HCT116 (cell line): ENCODE data around the gene CIB4. TPM values are rescaled to one million over a fixed set of nuclear protein-coding genes. Genes with fewer than 3 reads are reported as not detected.

Source experiments
- ATAC-seq: fragments of 200-7000 bp; cut with Tn5 transposase; 2 replicates; pipeline ENCODE4 v1.9.1; 2020; ENCODE audit warnings: mild to moderate bottlenecking, moderate library complexity
- BruUV-seq: library from RNA; stranded (reverse); fragments of 400-500 nt; replicated peaks from 2 replicates; lab custom pipeline; 2021; lab: Mats Ljungman, UMichigan
- CTCF ChIA-PET: fragments of 300-600 bp; sonication (Branson Sonifier 250); formaldehyde crosslinking; loops from one replicate; lab custom pipeline; 2021; ENCODE audit warnings: antibody characterized with exemption; lab: Charles Lee
- POLR2A ChIA-PET: fragments of 300-600, 350-600 bp; sonication (Branson Sonifier 250); formaldehyde crosslinking; loops from one replicate; lab custom pipeline; 2021; ENCODE audit warnings: antibody characterized with exemption; lab: Charles Lee
- RAD21 ChIA-PET, 2 experiments: fragments of 300-600 bp; sonication (Branson Sonifier 250); formaldehyde crosslinking; loops; one replicate each; lab custom pipeline; 2023; ENCODE audit warnings: low total read pairs in 2 of 2; ENCODE audit not compliant: uncharacterized antibody in 2 of 2, unreplicated experiment in 2 of 2, low non-redundant PET in 1 of 2; lab: Charles Lee
- DNase-seq: peaks from one replicate; pipeline ENCODE4 v3.0.0-alpha.2; 2010; ENCODE audit warnings: low read depth, low spot score
- H2AFZ ChIP-seq: fragments of 200-600 bp; shearing (Covaris generic), sonication (generic); 2 replicates; pipeline ENCODE4 v1.6.1; 2017; ENCODE audit warnings: low read depth, mixed run types, mixed read lengths, antibody characterized with exemption, low read length; ENCODE audit not compliant: poor library complexity, severe bottlenecking
- H3K27ac ChIP-seq: 2 replicates; pipeline ENCODE4 v1.5.1; 2012; ENCODE audit warnings: low read depth, low read length
- H3K27me3 ChIP-seq: fragments of 200-600 bp; sonication (generic); 2 replicates; pipeline ENCODE4 v1.6.1; 2016; ENCODE audit warnings: mixed run types, low read length, mixed read lengths; ENCODE audit not compliant: insufficient read depth
- H3K36me3 ChIP-seq, 2 experiments: fragments of 200-500 bp in 1 of 2; fragments of 200-600 bp in 1 of 2; sonication (Bioruptor generic) in 1 of 2; sonication (generic) in 1 of 2; 2 replicates each; pipeline versions ENCODE4 v1.5.1 to v1.6.1; 2014 to 2016; ENCODE audit warnings: low read length in 2 of 2, inconsistent platforms in 1 of 2, mixed read lengths in 1 of 2, mixed run types in 1 of 2; ENCODE audit not compliant: insufficient read depth in 2 of 2, control insufficient read depth in 1 of 2
- H3K4me1 ChIP-seq, 2 experiments: fragments of 200-600 bp in 1 of 2; sonication (generic) in 1 of 2; 2 replicates each; pipeline versions ENCODE4 v1.5.1 to v1.6.1; 2012 to 2017; ENCODE audit warnings: low read length in 2 of 2, inconsistent platforms in 1 of 2, mild to moderate bottlenecking in 1 of 2, mixed read lengths in 1 of 2, mixed run types in 1 of 2, moderate library complexity in 1 of 2; ENCODE audit not compliant: insufficient read depth in 2 of 2, control insufficient read depth in 1 of 2
- H3K4me2 ChIP-seq: fragments of 200-600 bp; sonication (generic); 2 replicates; pipeline ENCODE4 v1.6.1; 2017; ENCODE audit warnings: mixed run types, low read length, mixed read lengths
- H3K4me3 ChIP-seq, 2 experiments: fragments of 200-600 bp in 1 of 2; sonication (generic) in 1 of 2; replicated peaks in 1 of 2; 2 replicates each; pipeline ENCODE4 v1.5.1; 2011 to 2016; ENCODE audit warnings: low read length in 2 of 2, control low read depth in 1 of 2, low read depth in 1 of 2, mild to moderate bottlenecking in 1 of 2, mixed read lengths in 1 of 2, mixed run types in 1 of 2
- H3K79me2 ChIP-seq: fragments of 200-600 bp; sonication (generic); 2 replicates; pipeline ENCODE4 v1.6.1; 2017; ENCODE audit warnings: mild to moderate bottlenecking, mixed run types, low read length, moderate library complexity, mixed read lengths; ENCODE audit not compliant: insufficient read depth
- H3K9ac ChIP-seq: fragments of 200-600 bp; sonication (generic); 2 replicates; pipeline ENCODE4 v1.6.1; 2016; ENCODE audit warnings: low read length, mixed read lengths
- H3K9me2 ChIP-seq: fragments of 200-600 bp; sonication (generic), shearing (Covaris generic); 2 replicates; pipeline ENCODE4 v1.6.1; 2017; ENCODE audit warnings: mixed run types, mild to moderate bottlenecking, moderate library complexity; ENCODE audit not compliant: insufficient read depth
- H3K9me3 ChIP-seq, 2 experiments: fragments of 200-500 bp in 1 of 2; fragments of 200-600 bp in 1 of 2; sonication (Bioruptor generic) in 1 of 2; sonication (generic) in 1 of 2; 2 replicates each; pipeline ENCODE4 v1.6.1; 2014 to 2017; ENCODE audit warnings: low read length in 2 of 2, mixed read lengths in 2 of 2, inconsistent platforms in 1 of 2, low read depth in 1 of 2, mild to moderate bottlenecking in 1 of 2, mixed run types in 1 of 2, moderate library complexity in 1 of 2; ENCODE audit not compliant: control insufficient read depth in 1 of 2, insufficient read depth in 1 of 2
- H4K20me1 ChIP-seq: fragments of 200-600 bp; sonication (generic), shearing (Covaris generic); 2 replicates; pipeline ENCODE4 v1.6.1; 2017; ENCODE audit warnings: mixed run types, mild to moderate bottlenecking, moderate library complexity; ENCODE audit not compliant: insufficient read depth
- CBX3 ChIP-seq: IDR thresholded peaks from 2 replicates; pipeline ENCODE4 v1.6.1; 2012; ENCODE audit warnings: low read depth
- ELF1 ChIP-seq: IDR thresholded peaks from 2 replicates; pipeline ENCODE4 v1.6.1; 2012; ENCODE audit warnings: low read depth, borderline replicate concordance
- EZH2 ChIP-seq: fragments of 200-600 bp; sonication (generic); IDR thresholded peaks from 2 replicates; pipeline ENCODE4 v1.6.1; 2017; ENCODE audit warnings: antibody characterized with exemption, mixed run types
- EZH2phosphoT487 ChIP-seq: fragments of 200-600 bp; IDR thresholded peaks from 2 replicates; pipeline ENCODE4 v1.6.1; 2018; ENCODE audit warnings: antibody characterized with exemption, borderline replicate concordance
- FOSL1 ChIP-seq: IDR thresholded peaks from 2 replicates; pipeline ENCODE4 v1.6.1; 2012; ENCODE audit warnings: low read depth
- POLR2A ChIP-seq: IDR thresholded peaks from 2 replicates; pipeline ENCODE4 v1.7.0; 2011; ENCODE audit warnings: borderline replicate concordance; ENCODE audit not compliant: insufficient read depth, insufficient read length; ENCODE audit errors: extremely low read depth
- RAD21 ChIP-seq: IDR thresholded peaks from 2 replicates; pipeline ENCODE4 v1.6.1; 2012; ENCODE audit warnings: low read depth, mild to moderate bottlenecking
- REST ChIP-seq: IDR thresholded peaks from 2 replicates; pipeline ENCODE4 v1.6.1; 2012; ENCODE audit warnings: low read depth
- SIN3A ChIP-seq: IDR thresholded peaks from 2 replicates; pipeline ENCODE4 v1.6.1; 2012; ENCODE audit warnings: low read depth
- SP1 ChIP-seq: IDR thresholded peaks from 2 replicates; pipeline ENCODE4 v1.6.1; 2012; ENCODE audit warnings: low read depth
- YY1 ChIP-seq: IDR thresholded peaks from 2 replicates; pipeline ENCODE4 v1.6.1; 2011; ENCODE audit warnings: low read length, low read depth, moderate library complexity, mild to moderate bottlenecking; ENCODE audit not compliant: insufficient replicate concordance; ENCODE audit errors: extremely low read depth
- ZFX ChIP-seq: fragments of 450-650 bp; IDR thresholded peaks from 2 replicates; pipeline ENCODE4 v1.6.1; 2017
- ZNF274 ChIP-seq: fragments of 200-500 bp; sonication (Bioruptor generic); IDR thresholded peaks from 2 replicates; pipeline ENCODE4 v1.6.1; 2014; ENCODE audit warnings: mild to moderate bottlenecking, low read depth, low read length, inconsistent platforms
- intact Hi-C: fragments of 100-400 bp; cut with micrococcal nuclease; formaldehyde crosslinking; loops from 2 replicates; pipeline ENCODE4 v1.10.0; 2022
- total RNA-seq: library from RNA; stranded (reverse); gene quantifications from one replicate; pipeline ENCODE4 v1.2.1, GENCODE V29; 2021; ENCODE audit not compliant: unreplicated experiment
- TF ChIP-seq, protein P1 (sequence below): IDR thresholded peaks from 2 replicates; pipeline ENCODE4 v1.6.1; 2012
- TF ChIP-seq, protein P2 (sequence below): IDR thresholded peaks from 2 replicates; pipeline ENCODE4 v1.6.1; 2012

CIB4 gene
- total RNA-seq, 1 experiment from 2014 or later = not detected

DNA sequence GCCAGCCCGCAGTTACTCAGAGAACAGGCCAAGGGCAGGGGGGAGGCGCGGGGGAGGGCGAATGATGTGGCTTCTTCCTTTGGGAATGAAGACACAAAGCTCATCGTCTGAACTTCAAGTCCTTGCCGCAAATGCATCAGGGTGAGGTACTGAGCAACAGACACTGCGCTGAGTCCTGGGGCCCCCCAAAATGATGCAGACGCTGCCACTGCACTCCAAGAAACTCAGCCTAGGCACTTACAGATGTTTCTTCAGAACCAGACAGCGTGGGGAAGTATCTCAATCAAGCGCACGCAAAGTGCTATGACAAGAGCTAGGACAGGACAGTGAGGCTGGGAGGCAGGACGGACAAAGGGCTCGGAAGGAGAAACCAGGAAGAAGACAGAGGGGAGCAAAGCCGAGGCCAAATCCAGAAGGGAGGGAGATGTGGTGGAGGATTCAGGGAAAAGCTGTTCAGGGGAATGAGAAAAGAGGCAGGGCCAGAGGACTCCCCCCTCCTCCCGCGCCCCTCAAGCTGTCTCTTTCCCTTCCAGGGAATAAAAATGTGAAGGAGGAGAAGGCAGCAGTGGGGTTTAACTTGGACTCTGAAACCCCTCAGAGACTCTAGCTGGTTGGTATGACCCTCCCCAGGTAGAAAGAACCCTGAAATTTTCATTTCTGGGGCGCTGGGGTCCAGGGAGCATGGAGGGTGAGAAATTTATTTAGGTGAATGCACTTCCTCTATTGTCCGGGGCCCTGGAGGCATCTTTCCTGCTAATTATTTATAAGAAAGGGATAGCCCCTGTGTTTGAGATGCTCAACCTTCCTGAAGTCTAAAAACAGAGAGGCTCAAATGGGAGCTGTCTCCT, 34.9 kb downstream of the CIB4 start:
- Histone ChIP-seq H3K36me3 (no peaks in the 10 kb centered on the region), H3K9ac (no peak overlapping the region; the same call in 1 of the 2 replicates), H3K4me1 (peaks cover 14 to 26% of the 10 kb centered on the region in 2 experiments; a peak in 3 of 4 replicates), H3K9me2 (peaks cover 3% of the 10 kb centered on the region; the same call in 1 of the 2 replicates), H3K4me2 (peak overlapping the region; percentile 57), H3K79me2 (no peaks in the 10 kb centered on the region), H3K27me3 (no peaks in the 10 kb centered on the region), H2AFZ (peak overlapping the region; percentile 62), H3K27ac (no peak overlapping the region), H4K20me1 (no peaks in the 10 kb centered on the region), H3K4me3 (no peak overlapping the region)
- ChIA-PET RAD21 (interaction anchor here (0.9 to 2.1 kb wide), 3 partner anchors 9 to 139 kb away, joined by 3 to 6 read pairs (median 3); no protein-coding TSS in a partner anchor), CTCF (interaction anchor here (1.9 to 5.6 kb wide), 4 partner anchors 9 to 138 kb away, joined by 5 to 88 read pairs (median 12); no protein-coding TSS in a partner anchor), POLR2A (interaction anchor here (1.1 to 2.4 kb wide), 3 partner anchors 9 to 139 kb away, joined by 3 to 11 read pairs (median 4); no protein-coding TSS in a partner anchor)
- ATAC-seq (no peak), DNase-seq (no peak)
- intact Hi-C loops = loop anchor here (1.0 to 5.0 kb wide), 3 partner anchors 139 to 336 kb away; no protein-coding TSS in a partner anchor
- TF ChIP-seq, protein P1, sequence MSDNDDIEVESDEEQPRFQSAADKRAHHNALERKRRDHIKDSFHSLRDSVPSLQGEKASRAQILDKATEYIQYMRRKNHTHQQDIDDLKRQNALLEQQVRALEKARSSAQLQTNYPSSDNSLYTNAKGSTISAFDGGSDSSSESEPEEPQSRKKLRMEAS = no peak
- TF ChIP-seq REST (no peak), POLR2A (no peak), SIN3A (no peak), ELF1 (no peak), ZNF274 (no peak), SP1 (no peak), EZH2phosphoT487 (no peak), YY1 (no peak), EZH2 (no peak), RAD21 (no peak), FOSL1 (no peak), CBX3 (no peak), ZFX (no peak)
- TF ChIP-seq, protein P2, sequence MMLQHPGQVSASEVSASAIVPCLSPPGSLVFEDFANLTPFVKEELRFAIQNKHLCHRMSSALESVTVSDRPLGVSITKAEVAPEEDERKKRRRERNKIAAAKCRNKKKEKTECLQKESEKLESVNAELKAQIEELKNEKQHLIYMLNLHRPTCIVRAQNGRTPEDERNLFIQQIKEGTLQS = no peak
- TF ChIP-seq, all 23 proteins: peak for 0
- no peaks in the 10 kb centered on the region for H3K9me3 ChIP-seq
- no TSS peak for BruUV-seq
